Keratinocyte (primary cell): Measurements from ENCODE around the gene GNG4. TPM values are rescaled to one million over a fixed set of nuclear protein-coding genes. Genes with fewer than 3 reads are reported as not detected.

Experiments used
- DNase-seq: peaks from one replicate; pipeline ENCODE4 v3.0.0-alpha.2; 2011; ENCODE audit warnings: low read depth, missing footprints, low spot score
- FAIRE-seq: peaks from 2 replicates; lab custom pipeline; 2011; peaks lifted over from hg19 to GRCh38; lab: Jason Lieb, UNC
- H2AFZ ChIP-seq: 2 replicates; pipeline ENCODE4 v1.6.0; 2012; ENCODE audit warnings: low read length, control low read depth, inconsistent platforms; ENCODE audit not compliant: control insufficient read depth
- H3K27ac ChIP-seq: 2 replicates; pipeline ENCODE4 v1.5.1; 2011; ENCODE audit warnings: low read length; ENCODE audit not compliant: control insufficient read depth, insufficient read depth
- H3K27me3 ChIP-seq: 3 replicates; pipeline ENCODE4 v1.6.0; 2011; ENCODE audit warnings: low read length; ENCODE audit not compliant: control insufficient read depth, insufficient read depth; ENCODE audit errors: extremely low read depth
- H3K36me3 ChIP-seq, 2 experiments: 2 replicates in 1 of 2; 3 replicates in 1 of 2; pipeline ENCODE4 v1.5.1; 2011; ENCODE audit warnings: low read length in 2 of 2, mild to moderate bottlenecking in 1 of 2; ENCODE audit not compliant: control insufficient read depth in 2 of 2, insufficient read depth in 2 of 2; ENCODE audit errors: extremely low read depth in 1 of 2
- H3K4me1 ChIP-seq: 3 replicates; pipeline ENCODE4 v1.5.1; 2011; ENCODE audit warnings: low read length; ENCODE audit not compliant: control insufficient read depth, insufficient read depth; ENCODE audit errors: extremely low read depth
- H3K4me2 ChIP-seq: 3 replicates; pipeline ENCODE4 v1.6.0; 2011; ENCODE audit warnings: low read depth, low read length; ENCODE audit not compliant: control insufficient read depth, insufficient read depth; ENCODE audit errors: extremely low read depth
- H3K4me3 ChIP-seq, 3 experiments: fragments of 200-600 bp in 1 of 3; sonication (generic) in 1 of 3; 2 replicates in 2 of 3; 3 replicates in 1 of 3; pipeline ENCODE4 v1.5.1; 2011 to 2016; ENCODE audit warnings: low read length in 3 of 3, mild to moderate bottlenecking in 3 of 3, control low read depth in 2 of 3, inconsistent platforms in 1 of 3, low read depth in 1 of 3, mixed read lengths in 1 of 3, mixed run types in 1 of 3, moderate library complexity in 1 of 3; ENCODE audit not compliant: control insufficient read depth in 2 of 3, insufficient read depth in 2 of 3; ENCODE audit errors: extremely low read depth in 1 of 3
- H3K79me2 ChIP-seq: 2 replicates; pipeline ENCODE4 v1.6.0; 2012; ENCODE audit warnings: low read length; ENCODE audit not compliant: control insufficient read depth, insufficient read depth
- H3K9ac ChIP-seq: 3 replicates; pipeline ENCODE4 v1.6.0; 2011; ENCODE audit warnings: low read length; ENCODE audit not compliant: control insufficient read depth, insufficient read depth; ENCODE audit errors: extremely low read depth
- H3K9me1 ChIP-seq: 3 replicates; pipeline ENCODE4 v1.6.0; 2011; ENCODE audit warnings: low read length; ENCODE audit not compliant: control insufficient read depth, insufficient read depth; ENCODE audit errors: extremely low read depth
- H3K9me3 ChIP-seq: 2 replicates; pipeline ENCODE4 v1.5.1; 2012; ENCODE audit warnings: low read depth, low read length; ENCODE audit not compliant: control insufficient read depth
- H4K20me1 ChIP-seq: 3 replicates; pipeline ENCODE4 v1.6.0; 2011; ENCODE audit warnings: low read length; ENCODE audit not compliant: control insufficient read depth, insufficient read depth; ENCODE audit errors: extremely low read depth
- CTCF ChIP-seq, 3 experiments: IDR thresholded peaks in 1 of 3; conservative IDR thresholded peaks in 1 of 3; optimal IDR thresholded peaks in 1 of 3; 2 replicates in 2 of 3; 3 replicates in 1 of 3; pipeline versions ENCODE3 to v1.5.1; 2011; ENCODE audit warnings: low read length in 3 of 3, mild to moderate bottlenecking in 3 of 3, moderate library complexity in 2 of 3, control low read depth in 1 of 3, inconsistent platforms in 1 of 3; ENCODE audit not compliant: insufficient read depth in 2 of 3; ENCODE audit errors: extremely low read depth in 1 of 3
- EZH2 ChIP-seq: IDR thresholded peaks from one replicate; pipeline ENCODE4 v1.6.1; 2012; ENCODE audit warnings: inconsistent platforms, mild to moderate bottlenecking, low read length, moderate library complexity
- dilution Hi-C: fragments of 300-500 bp; cut with MboI; formaldehyde crosslinking; loops from one replicate; pipeline ENCODE4 v1.7.0; 2020; ENCODE audit warnings: low sequenced_read_pairs; ENCODE audit not compliant: extremely low pct_ligation_motif_present
- polyA plus RNA-seq, 5 experiments: library from polyadenylated mRNA; depleted of rRNA in 3 of 5; stranded (reverse) in 3 of 5; stranded (forward) in 1 of 5; unstranded in 1 of 5; fragments of >200 nt; gene quantifications; 1 replicate in 1 of 5; 2 replicates in 3 of 5; 3 replicates in 1 of 5; pipeline versions ENCODE4 v1.2.1 to v1.2.3, GENCODE V29; 2011 to 2012; ENCODE audit warnings: missing spikeins in 2 of 5, low read depth in 1 of 5, low replicate concordance in 1 of 5

GNG4 gene
- polyA plus RNA-seq, 1 donor (not counting 4 experiments of a cell fraction or from before 2014, with no cell fraction given): 0.07 TPM

GRCh38 chr1:235637756-235638534 is 11.6 kb downstream of the GNG4 start:
- no peak overlapping the region for H3K4me2 ChIP-seq
- no peaks in the 10 kb centered on the region for H3K36me3 ChIP-seq
- H3K79me2 ChIP-seq: no peaks in the 10 kb centered on the region
- H3K9me1 ChIP-seq: no peaks in the 10 kb centered on the region
- peaks cover 8% of the 10 kb centered on the region for H3K4me1 ChIP-seq
- H2AFZ ChIP-seq: no peak overlapping the region
- DNase-seq (no peak), FAIRE-seq (no peak)
- no peaks in the 10 kb centered on the region for H3K27me3 ChIP-seq
- H3K4me3 ChIP-seq: no peak overlapping the region
- TF ChIP-seq CTCF (optimal IDR thresholded peaks at IDR 0.05 in 1 of 3, IDR thresholded peaks at IDR 0.05 in 1 of 3, conservative IDR thresholded peaks at IDR 0.05 in 1 of 3; ENCODE audit: extremely low read depth in 1 of 3, insufficient read depth in 2 of 3, low read length in 3 of 3) (no peak), EZH2 (no peak)
- H4K20me1 ChIP-seq: no peaks in the 10 kb centered on the region
- no peak overlapping the region for H3K9ac ChIP-seq
- dilution Hi-C loops: no loop called here
- no peaks in the 10 kb centered on the region for H3K9me3 ChIP-seq
- no peak overlapping the region for H3K27ac ChIP-seq

GRCh38 chr1:235635938-235636662 is 13.5 kb downstream of the GNG4 start:
- H3K27me3 ChIP-seq: no peaks in the 10 kb centered on the region
- no peak for FAIRE-seq
- no peak overlapping the region for H3K4me2 ChIP-seq
- DNase-seq: no peak
- H3K9ac ChIP-seq: no peak overlapping the region
- H3K27ac ChIP-seq: no peak overlapping the region
- no peaks in the 10 kb centered on the region for H3K9me1 ChIP-seq
- no peaks in the 10 kb centered on the region for H3K36me3 ChIP-seq
- H3K4me3 ChIP-seq: no peak overlapping the region
- no peak overlapping the region for H2AFZ ChIP-seq
- H3K9me3 ChIP-seq: no peaks in the 10 kb centered on the region
- no peaks in the 10 kb centered on the region for H3K79me2 ChIP-seq
- H4K20me1 ChIP-seq: no peaks in the 10 kb centered on the region
- dilution Hi-C loops: no loop called here
- peak; percentile 20 to 33 (median 29) for TF ChIP-seq CTCF (optimal IDR thresholded peaks at IDR 0.05 in 1 of 3, IDR thresholded peaks at IDR 0.05 in 1 of 3, conservative IDR thresholded peaks at IDR 0.05 in 1 of 3; ENCODE audit: extremely low read depth in 1 of 3, insufficient read depth in 2 of 3, low read length in 3 of 3)
- TF ChIP-seq EZH2: no peak
- H3K4me1 ChIP-seq: no peaks in the 10 kb centered on the region
